ENCODE measurements around the gene CACNA2D4.

The CACNA2D4 gene

GRCh38 chr12:1805441-1806081 is 112.9 kb downstream of the CACNA2D4 start:
- in situ Hi-C loops (cut with HindIII; ENCODE audit: low sequenced_read_pairs) = loop anchor here (25.0 kb wide), 1 partner anchor 132 kb away; no protein-coding TSS in a partner anchor
- no peak for TF ChIP-seq CTCF (IDR thresholded peaks at IDR 0.05; ENCODE audit: low read depth, low read length, missing control alignments)
- DNase-seq (ENCODE audit: low read depth) = no peak
- no peak overlapping the region for H3K4me3 ChIP-seq (ENCODE audit: low read depth, low read length)

- H3K4me3 ChIP-seq (ENCODE audit: low read depth, low read length) = no peak overlapping the region
- TF ChIP-seq CTCF (IDR thresholded peaks at IDR 0.05; ENCODE audit: low read depth, low read length, missing control alignments) = no peak
- DNase-seq (ENCODE audit: low read depth) = peak; percentile 64
- in situ Hi-C loops (cut with HindIII; ENCODE audit: low sequenced_read_pairs) = loop anchor here (25.0 kb wide), 1 partner anchor 133 kb away; no protein-coding TSS in a partner anchor
These were observed 113.7 kb downstream of the CACNA2D4 start for GRCh38 chr12:1804545-1805332.

GRCh38 chr12:1803736-1804135 is 114.7 kb downstream of the CACNA2D4 start:
- no peak for DNase-seq (ENCODE audit: low read depth)
- H3K4me3 ChIP-seq (ENCODE audit: low read depth, low read length) = no peak overlapping the region
- no peak for TF ChIP-seq CTCF (IDR thresholded peaks at IDR 0.05; ENCODE audit: low read depth, low read length, missing control alignments)
- in situ Hi-C loops (cut with HindIII; ENCODE audit: low sequenced_read_pairs) = loop anchor here (25.0 kb wide), 1 partner anchor 134 kb away; no protein-coding TSS in a partner anchor

GRCh38 chr12:1801303-1801975 is 117.0 kb downstream of the CACNA2D4 start:
- H3K4me3 ChIP-seq (ENCODE audit: low read depth, low read length) = no peak overlapping the region
- TF ChIP-seq CTCF (IDR thresholded peaks at IDR 0.05; ENCODE audit: low read depth, low read length, missing control alignments) = no peak
- no peak for DNase-seq (ENCODE audit: low read depth)
- in situ Hi-C loops (cut with HindIII; ENCODE audit: low sequenced_read_pairs) = loop anchor here (25.0 kb wide), 1 partner anchor 136 kb away; no protein-coding TSS in a partner anchor

GRCh38 chr12:1800401-1801302 is 117.8 kb downstream of the CACNA2D4 start:
- no peak overlapping the region for H3K4me3 ChIP-seq (ENCODE audit: low read depth, low read length)
- peak; percentile 20 for TF ChIP-seq CTCF (IDR thresholded peaks at IDR 0.05; ENCODE audit: low read depth, low read length, missing control alignments)
- in situ Hi-C loops (cut with HindIII; ENCODE audit: low sequenced_read_pairs) = loop anchor here (25.0 kb wide), 1 partner anchor 137 kb away; no protein-coding TSS in a partner anchor
- DNase-seq (ENCODE audit: low read depth) = no peak

All from astrocyte of the cerebellum (primary cell).